ENCODE measurements around the gene GAB1. TPM values are rescaled to one million over a fixed set of nuclear protein-coding genes. Genes with fewer than 3 reads are reported as not detected.

The GAB1 gene
- total and polyA plus RNA-seq, 2 of the 8 experiments (the other 6 are each of a cell fraction or from before 2014, with no cell fraction given): 6.8 to 21.3 TPM

DNA sequence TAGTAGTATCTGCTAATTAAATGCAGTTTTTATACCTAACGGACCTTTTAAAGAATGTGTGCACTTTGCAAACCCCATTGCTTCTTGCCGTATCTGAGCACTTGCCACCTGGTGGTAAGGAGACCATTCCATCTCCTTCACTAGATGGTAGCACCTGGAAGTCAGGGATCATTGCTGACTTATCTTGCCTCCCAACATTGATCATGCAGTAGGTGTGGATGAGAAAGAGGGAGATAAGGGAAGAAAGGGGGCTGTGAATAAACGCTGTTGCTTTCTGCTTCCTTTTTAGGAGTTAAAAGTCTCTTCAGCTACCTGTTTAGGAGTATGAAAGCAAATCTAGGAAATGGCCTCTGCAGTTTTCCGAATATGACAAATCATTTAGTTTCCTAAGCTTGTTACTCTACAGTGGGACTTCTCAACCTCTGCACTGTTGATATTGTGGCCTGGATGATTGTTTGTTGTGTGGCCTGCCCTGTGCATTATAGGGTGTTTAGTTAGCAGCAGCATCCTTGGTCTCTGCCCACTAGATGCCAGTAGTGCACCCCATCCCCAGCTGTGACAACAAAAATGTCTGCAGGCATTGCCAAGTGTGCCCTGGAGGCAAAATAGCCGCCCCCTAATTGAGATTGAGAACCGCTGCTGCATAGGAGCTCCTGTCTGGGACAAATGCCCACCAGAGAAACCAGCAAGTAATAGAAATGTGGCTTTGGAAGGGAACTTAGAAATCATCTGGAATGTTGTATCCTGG is 38.8 kb downstream of the GAB1 start:
- Histone ChIP-seq H3K9ac (replicated peaks in 1 of 4; ENCODE audit: extremely low read depth in 1 of 4, low read depth in 3 of 4, low read length in 3 of 4) (no peak overlapping the region), H3K4me1 (replicated peaks in 1 of 4; ENCODE audit: control insufficient read depth in 3 of 4, insufficient read depth in 4 of 4, low read length in 3 of 4) (peaks cover 0 to 4% (median 0%) of the 10 kb centered on the region in 4 experiments; a peak in 2 of 7 replicates), H3K14ac (ENCODE audit: insufficient read length) (no peak overlapping the region), H3K23ac (ENCODE audit: insufficient read length) (no peak overlapping the region), H2BK20ac (ENCODE audit: low read length) (no peak overlapping the region), H3K27me3 (replicated peaks in 1 of 4; ENCODE audit: control insufficient read depth in 3 of 4, extremely low read depth in 1 of 4, insufficient read depth in 3 of 4, low read length in 3 of 4) (no peaks in the 10 kb centered on the region), H3K79me1 (ENCODE audit: low read depth, low read length) (no peaks in the 10 kb centered on the region), H2BK15ac (ENCODE audit: low read length) (no peak overlapping the region), H3K27ac (ENCODE audit: low read depth, low read length) (no peak overlapping the region), H3K4ac (replicated peaks; ENCODE audit: insufficient read length, low read depth, low read length) (no peak overlapping the region), H3K79me2 (ENCODE audit: control insufficient read depth in 1 of 2, insufficient read depth in 2 of 2, low read length in 2 of 2) (peaks cover 0 to 31% of the 10 kb centered on the region in 2 experiments; a peak in 2 of 4 replicates), H2AFZ (ENCODE audit: low read length) (no peak overlapping the region), H3K56ac (replicated peaks; ENCODE audit: insufficient read length, low read depth, low read length) (no peak overlapping the region), H4K20me1 (replicated peaks in 1 of 2; ENCODE audit: control insufficient read depth in 1 of 2, insufficient read depth in 2 of 2, low read length in 2 of 2) (no peaks in the 10 kb centered on the region), H4K8ac (ENCODE audit: extremely low read depth, insufficient read depth, low read length) (no peak overlapping the region), H4K91ac (replicated peaks; ENCODE audit: insufficient read length, low read length) (no peak overlapping the region), H3K36me3 (ENCODE audit: control insufficient read depth in 2 of 4, insufficient read depth in 4 of 4, low read length in 3 of 4) (no peaks in the 10 kb centered on the region), H2BK5ac (ENCODE audit: low read depth, low read length) (no peak overlapping the region), H3K4me3 (ENCODE audit: extremely low read depth in 1 of 4, insufficient read depth in 2 of 4, low read depth in 3 of 4, low read length in 4 of 4) (no peak overlapping the region), H2BK12ac (ENCODE audit: low read depth, low read length) (no peak overlapping the region), H4K5ac (ENCODE audit: insufficient read length, low read depth, low read length) (no peak overlapping the region), H3K23me2 (ENCODE audit: low read depth, low read length) (no peaks in the 10 kb centered on the region), H3K18ac (ENCODE audit: extremely low read depth, low read length) (no peak overlapping the region), H3K4me2 (ENCODE audit: insufficient read depth in 1 of 2, low read depth in 2 of 2, low read length in 2 of 2) (no peak overlapping the region), H2AK5ac (ENCODE audit: low read depth, low read length) (no peak overlapping the region), H2BK120ac (replicated peaks; ENCODE audit: low read depth, low read length) (no peak overlapping the region), H3K9me3 (ENCODE audit: insufficient read depth in 2 of 2, low read depth in 1 of 2, low read length in 1 of 2) (no peaks in the 10 kb centered on the region)
- CTCF ChIA-PET (ENCODE audit: partially characterized antibody): interaction anchor here (0.6 to 3.5 kb wide), 26 partner anchors 9 to 1722 kb away, joined by 3 to 21 read pairs (median 3); partner anchors contain the start of gene GAB1
- POLR2A ChIA-PET (ENCODE audit: partially characterized antibody): interaction anchor here (1.6 kb wide), 1 partner anchor 9 kb away, joined by 5 read pairs; no protein-coding TSS in a partner anchor
- WGBS, 2 experiments (ENCODE audit: extremely low coverage in 1 of 2, insufficient coverage in 1 of 2, insufficient read length in 1 of 2, insufficient replicate concordance in 2 of 2, low coverage in 1 of 2, low lambda C conversion rate in 2 of 2, missing lambda C conversion rate in 1 of 2): 90% methylated on average over 6 of the region's 6 CpGs; no CpG with 5 or more reads in 1 of the 2 experiments
- no peak for DNase-seq (ENCODE audit: low read depth in 1 of 2, low spot score in 2 of 2)
- no peak for FAIRE-seq
- TF ChIP-seq YY1 (IDR thresholded peaks at IDR 0.05; ENCODE audit: low read depth, low read length): peak; percentile 72; the same call in 1 of the 2 replicates
- no peak for TF ChIP-seq BACH1 (IDR thresholded peaks at IDR 0.05; ENCODE audit: low read length)
- no peak for TF ChIP-seq MAFK (IDR thresholded peaks at IDR 0.05; ENCODE audit: low read depth, low read length)
- no peak for TF ChIP-seq HDAC6 (IDR thresholded peaks at IDR 0.05; ENCODE audit: low read depth, low read length)
- no peak for TF ChIP-seq KDM4A (IDR thresholded peaks at IDR 0.05; ENCODE audit: low read depth, low read length, severe bottlenecking)
- TF ChIP-seq, protein P1, sequence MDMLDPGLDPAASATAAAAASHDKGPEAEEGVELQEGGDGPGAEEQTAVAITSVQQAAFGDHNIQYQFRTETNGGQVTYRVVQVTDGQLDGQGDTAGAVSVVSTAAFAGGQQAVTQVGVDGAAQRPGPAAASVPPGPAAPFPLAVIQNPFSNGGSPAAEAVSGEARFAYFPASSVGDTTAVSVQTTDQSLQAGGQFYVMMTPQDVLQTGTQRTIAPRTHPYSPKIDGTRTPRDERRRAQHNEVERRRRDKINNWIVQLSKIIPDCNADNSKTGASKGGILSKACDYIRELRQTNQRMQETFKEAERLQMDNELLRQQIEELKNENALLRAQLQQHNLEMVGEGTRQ (IDR thresholded peaks at IDR 0.05; ENCODE audit: low read length): no peak
- no peak for TF ChIP-seq CBX5 (IDR thresholded peaks at IDR 0.05; ENCODE audit: low read depth, low read length)
- no peak for TF ChIP-seq ATF2 (IDR thresholded peaks at IDR 0.05; ENCODE audit: low read length)
- no peak for TF ChIP-seq TAF7 (optimal IDR thresholded peaks at IDR 0.05; ENCODE audit: borderline replicate concordance, low read depth, low read length)
